Stimulated activated CD8-positive, alpha-beta memory T cell treated with anti-CD3 and anti-CD28 coated beads, Interleukin-15, amount 100 ng/mL, for 4 hours (primary cell): ENCODE results near the gene GRIN2C.
A peak's percentile ranks its signal among the peaks of the same experiment; 100 is the strongest.
"Not testable (repeated sequence)": the region's sequence is repeated elsewhere in the genome, so short reads cannot be mapped to it uniquely, and the experiment has no call there.

Source experiments
- DNase-seq, 2 donors: peaks; one replicate each; pipeline ENCODE4 v3.0.0-alpha.2; 2020; ENCODE audit warnings: low read depth in 2 of 2

GRIN2C gene

GRCh38 chr17:74879308-74879707 lies 19.6 kb upstream of the GRIN2C start:
- DNase-seq: no peak

GRCh38 chr17:74878658-74879057 lies 19.0 kb upstream of the GRIN2C start:
- DNase-seq: no peak

DNA sequence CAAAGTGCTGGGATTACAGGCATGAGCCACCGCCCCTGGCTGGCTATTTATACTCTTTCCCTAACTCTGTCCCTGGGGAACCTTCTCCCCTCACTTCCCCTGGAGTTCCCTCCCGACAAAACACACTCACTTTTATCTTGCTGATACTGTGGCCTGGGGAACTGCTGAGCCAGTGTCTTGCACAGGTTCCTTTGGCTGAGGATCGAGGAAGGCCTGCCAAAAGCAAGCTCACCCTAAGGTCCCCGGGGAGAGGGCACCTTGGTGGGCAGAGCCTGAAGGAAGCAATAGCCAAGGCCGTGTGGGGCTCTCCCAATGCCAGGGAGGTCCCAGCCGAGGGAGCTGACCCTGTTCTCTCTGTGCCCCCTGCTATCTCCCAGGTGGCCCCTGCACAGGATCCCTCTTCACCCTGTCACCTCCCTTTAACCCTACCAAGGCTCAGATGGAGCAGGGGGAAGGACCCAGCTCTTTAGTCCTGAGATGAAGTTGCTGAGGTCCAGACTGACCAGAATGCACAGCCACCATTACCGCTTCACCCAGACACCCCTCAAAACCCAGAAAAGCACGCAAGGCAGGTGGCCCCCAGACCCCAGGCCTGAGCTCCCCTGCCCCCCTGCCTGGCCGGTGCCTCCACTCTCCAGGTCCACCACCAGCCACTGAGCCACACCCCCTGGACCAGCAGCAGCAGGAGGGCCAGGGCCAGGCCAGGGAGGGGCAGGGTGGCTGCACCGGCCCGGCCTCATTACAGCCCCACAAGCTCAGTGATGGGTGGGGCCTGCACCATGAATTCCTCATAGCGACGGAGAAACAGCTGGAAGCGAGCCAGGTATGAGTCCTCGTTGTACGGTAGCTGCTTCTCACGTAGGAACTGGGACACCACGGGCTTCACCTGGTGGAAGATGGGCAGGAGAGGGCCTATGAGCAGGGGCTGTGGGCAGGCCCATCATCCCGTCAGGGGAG lies 18.2 kb upstream of the GRIN2C start:
- DNase-seq: no peak

DNA sequence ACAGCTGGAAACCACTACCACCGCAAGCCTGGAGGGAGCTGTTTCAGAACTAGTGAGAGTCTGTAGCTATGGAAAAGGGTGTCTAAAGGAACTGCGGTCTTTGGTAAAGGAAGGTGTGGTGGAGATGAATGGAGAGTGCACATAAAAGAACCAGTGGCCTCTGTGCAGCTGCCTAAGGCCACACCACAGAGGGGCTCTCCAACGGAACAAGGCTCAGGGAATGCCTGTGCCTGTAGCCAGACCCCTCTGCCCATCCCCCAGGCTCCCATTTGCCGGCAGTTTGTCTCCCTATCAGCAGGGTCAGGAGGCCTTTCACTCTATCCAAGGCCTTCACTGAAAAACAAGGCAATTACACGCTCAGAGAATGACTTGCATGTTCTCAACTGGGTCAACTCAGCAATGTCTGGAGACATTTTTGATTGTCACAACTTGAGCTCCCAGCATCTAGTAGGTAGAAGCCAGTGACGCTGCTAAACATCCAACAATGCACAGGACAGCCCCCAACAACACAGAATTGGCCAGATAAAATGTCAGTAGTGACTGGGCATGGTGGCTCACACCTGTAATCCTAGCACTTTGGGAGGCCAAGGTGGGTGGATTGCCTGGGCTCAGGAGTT lies 16.4 kb upstream of the GRIN2C start:
- DNase-seq: no peak

DNA sequence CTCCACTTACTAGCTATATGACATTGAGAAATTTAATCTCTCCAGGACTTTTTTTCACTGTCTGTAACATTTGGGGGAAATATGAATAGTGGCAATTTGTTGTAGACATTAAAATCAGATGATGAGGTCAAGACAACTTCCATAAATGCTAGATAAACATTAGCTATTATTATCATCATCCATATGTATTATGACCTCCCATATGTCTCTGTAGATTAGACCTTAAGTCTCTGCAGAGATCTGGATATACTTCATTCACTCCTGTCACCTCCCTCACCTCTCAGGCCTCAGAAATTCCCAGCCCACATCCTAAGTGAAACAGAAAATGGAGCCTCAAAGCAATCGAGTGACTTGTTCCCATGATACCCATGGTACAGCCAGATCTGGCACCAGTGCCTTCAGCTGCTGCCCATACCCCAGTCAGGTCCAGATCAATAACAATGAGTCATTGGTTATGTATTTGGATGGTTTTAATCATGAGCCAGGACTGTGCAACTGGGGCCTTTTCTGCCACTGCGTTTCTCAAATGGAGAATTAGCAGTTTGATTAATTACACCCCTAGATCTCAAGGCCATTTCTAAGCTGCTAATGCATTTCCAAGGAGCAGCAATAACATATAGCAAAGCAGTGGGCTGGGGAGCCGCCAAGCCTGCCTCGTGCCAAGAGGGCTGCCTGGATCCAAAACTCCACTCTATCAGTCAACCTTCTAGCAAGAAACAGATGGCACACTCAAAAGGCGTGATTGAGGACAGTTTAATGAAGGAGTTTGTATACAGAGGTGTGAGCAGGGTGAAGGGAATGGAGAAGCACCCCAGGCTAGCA lies 15.7 kb upstream of the GRIN2C start:
- no peak for DNase-seq

DNA sequence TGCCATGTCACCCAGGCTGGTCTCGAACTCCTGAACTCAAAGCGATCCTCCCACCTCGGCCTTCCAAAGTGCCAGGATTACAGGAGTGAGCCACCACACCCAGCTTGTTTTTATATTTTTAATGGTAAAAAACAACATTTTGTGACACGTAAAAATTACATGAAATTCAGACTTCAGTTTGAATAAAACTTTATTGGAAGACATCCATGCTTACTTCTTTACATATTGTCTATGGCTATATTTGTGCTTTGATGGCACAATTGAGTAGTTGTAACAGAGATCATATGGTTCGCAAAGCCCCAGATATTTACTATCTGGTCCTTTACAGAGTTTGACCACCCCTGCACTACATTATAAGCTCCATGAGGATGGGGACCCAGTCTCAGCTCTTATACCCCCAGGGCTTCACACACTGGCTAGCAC lies 14.9 kb upstream of the GRIN2C start:
- no peak for DNase-seq

DNA sequence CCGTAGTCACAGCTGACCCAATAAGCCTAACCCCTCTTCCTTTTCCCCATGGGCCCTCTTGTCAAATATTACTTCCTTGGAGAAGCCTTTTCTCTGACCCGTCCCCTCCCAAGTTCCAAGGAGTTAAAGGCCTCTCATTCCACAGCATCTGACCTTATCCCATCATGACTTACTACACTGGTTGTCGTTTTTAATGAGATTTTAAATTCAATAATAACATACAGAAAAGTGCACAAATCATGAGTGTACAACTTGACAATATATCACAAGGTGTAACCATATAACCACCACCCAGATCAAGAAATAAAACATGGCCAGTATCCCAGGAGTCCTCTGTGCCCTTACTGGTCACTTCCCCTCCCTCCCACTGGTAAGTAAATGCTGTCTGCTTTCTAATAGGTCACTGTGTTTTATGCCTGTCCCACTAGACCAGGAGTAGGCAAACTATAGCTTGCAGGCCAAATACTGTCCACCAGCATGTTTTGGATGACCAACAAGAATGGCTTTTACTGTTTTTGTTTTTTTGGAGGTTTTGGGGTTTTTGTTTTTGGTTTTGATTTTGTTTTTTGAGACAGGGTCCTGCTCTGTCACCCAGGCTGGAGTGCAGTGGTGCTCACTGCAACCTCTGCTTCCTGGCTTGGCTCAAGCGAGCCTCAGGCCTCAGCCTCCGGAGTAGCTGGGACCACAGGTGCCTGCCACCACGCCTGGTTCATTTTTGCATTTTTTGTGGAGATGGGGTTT lies 14.4 kb upstream of the GRIN2C start:
- DNase-seq: no peak

DNA sequence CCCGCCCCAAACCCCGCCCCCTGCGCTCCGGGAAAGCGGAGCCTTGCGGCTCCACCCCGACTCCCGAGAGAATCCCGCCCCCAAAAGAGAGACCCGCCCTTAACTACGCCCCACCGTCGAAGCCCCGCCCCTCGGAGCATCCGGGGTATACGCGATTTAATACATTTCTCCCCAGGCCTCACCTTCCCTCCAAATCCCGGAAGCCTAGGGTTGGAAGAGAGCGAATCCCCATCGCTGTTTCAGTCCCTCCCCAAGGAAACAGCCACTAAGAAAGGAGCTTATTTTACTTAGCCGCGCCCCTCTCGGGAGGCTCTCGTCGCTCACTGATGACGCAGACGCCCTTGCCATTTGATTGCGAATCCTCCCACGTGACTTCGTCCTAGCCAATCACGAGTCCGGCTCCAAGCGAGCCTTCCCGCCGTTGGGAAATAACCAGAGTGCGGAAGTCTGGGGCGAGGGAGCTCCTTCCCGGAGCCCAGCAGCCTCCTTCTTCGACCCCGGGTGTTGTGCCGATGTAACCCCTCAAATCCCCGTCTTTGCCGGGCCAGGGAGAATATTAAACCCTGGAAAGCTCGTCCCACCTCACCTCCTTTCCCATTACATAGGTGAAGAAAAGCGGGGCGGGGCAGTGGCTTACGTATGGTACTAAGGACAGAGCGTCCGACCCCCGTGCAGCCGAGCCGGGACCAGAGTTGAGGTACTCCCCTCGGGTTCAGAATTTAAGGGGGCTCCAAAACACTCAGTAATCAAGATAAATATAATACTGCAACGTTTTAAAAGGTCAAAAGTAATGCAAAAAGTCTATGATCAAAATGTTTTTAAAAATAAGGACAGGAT lies 13.6 kb upstream of the GRIN2C start:
- peak; percentile 96 to 99 for DNase-seq

DNA sequence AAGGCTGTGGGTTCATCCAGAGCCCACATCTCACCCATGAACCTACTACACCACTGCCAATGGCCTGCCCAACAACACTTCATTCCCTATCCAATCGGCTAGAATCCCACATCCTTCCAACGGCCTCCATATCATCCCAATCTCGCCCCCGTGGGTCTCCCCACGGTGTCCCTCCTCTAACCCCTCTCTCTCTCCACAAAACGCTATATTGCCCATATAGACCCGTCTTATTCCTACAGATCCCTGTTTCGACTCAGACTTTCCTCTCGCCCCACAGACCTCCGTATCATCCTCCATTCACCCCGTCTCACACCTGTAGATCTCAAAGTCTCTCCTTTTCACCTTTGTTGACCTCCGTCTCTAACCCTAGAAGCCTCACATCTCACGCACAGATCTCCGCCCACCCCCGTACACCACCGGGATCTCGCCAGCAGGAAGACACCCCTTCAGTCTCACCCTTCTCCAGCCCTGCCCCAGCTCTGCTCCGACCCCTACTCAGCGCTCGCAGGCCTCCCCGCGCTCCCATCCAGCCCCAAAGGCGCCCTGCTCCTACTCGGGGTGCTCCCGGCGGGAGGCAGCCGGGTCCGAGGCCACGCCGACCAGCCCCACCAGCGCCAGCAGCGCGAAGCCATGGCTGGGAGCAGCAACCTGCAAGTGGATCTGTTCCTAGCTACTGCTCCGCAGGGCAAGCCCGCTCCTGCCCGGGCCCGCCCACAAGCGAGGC lies 12.8 kb upstream of the GRIN2C start, which contains the start of gene FDXR:
Gene FDXR, minus strand, starts transcription at position 682 of the 724 bp plus-strand sequence. Its CDS starts 50 bp downstream, at position 632.
- DNase-seq: no peak

- no peak for DNase-seq
Observed at GRCh38 chr17:74871356-74872076, 11.8 kb upstream of the GRIN2C start.

DNA sequence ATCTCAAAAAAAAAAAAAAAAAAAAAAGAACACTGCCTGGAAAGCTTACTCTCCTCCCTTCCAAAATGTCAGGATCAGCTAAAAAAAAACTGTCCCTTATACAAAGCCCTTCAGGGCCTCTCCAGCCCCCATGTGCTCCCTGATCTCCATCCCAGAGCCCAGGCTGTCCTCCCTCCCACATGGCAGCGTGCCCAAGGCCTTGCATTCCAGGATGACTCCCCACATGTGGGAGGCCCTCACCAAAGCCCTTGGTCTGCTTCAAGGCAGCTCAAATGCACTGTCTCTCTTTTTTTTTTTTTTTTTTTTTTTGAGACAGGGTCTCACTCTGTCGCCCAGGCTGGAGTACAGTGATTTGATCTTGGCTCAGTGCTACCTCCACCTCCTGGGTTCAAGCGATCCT lies 10.8 kb upstream of the GRIN2C start:
- DNase-seq: no peak

GRCh38 chr17:74870028-74870427 lies 10.3 kb upstream of the GRIN2C start:
- DNase-seq: not testable (repeated sequence)

GRCh38 chr17:74868908-74869255 lies 9.2 kb upstream of the GRIN2C start:
- no peak for DNase-seq

DNA sequence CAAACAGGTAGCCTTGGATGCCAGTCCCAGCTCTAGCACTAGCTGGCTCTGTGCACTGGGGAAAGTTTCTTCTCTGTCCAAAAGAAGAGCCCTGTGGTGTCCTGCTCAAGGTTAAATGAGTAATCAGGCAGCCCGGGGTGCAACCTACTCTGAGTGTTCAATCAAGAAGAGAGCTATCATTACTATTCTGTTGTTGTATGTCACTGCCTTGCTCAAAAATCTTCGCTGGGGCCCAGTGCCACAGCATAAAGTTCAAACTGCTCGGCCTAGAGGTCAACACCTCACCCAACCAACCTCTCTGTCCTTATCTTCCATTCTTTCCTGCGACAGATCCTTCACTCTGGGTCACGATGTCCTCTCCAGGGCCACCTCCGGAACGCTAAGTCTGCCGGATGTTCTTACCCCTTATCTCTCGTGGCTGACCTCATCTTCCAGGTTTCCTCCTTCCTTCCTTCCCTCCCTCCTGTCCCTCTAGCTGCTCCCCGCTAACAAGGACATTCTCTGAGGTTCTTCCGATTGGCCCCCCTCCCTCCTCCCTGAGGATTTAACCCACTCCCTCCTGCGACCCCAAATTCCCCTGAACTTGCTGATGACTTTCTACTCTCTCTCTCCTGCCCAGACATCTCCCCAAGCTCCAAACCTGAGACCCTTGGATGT lies 8.7 kb upstream of the GRIN2C start:
- DNase-seq: no peak

DNA sequence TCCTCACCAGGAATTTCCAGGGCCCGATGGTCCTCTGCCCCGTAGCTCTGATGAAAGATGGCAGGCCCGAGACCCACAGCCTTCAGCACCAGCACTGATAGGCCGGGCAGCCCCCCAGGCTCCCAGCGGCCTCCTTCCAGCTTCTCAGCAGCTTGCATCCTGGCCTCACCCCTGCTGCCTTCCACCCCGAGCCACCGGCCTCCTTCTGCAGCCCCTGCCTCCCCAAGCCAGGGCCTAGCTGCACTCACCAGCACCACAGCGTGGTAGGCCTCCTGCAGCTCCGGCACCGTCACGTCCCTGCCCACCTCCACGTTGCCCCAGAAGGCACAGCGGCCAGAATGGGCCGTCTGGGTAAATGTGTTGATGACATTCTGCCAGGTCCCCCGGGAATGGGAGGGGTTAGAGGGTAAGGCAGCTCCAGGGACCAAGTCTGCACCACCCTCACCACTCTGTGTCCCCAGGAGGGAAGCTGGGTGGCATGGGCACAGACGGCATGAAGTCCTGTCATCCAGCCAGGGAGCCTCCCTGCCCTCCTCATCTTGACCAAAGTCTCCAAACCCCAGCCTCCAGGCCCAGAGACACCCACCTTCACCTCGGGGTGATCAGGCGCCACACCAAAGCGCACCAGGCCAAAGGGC lies 6.6 kb upstream of the GRIN2C start:
- DNase-seq: no peak

DNA sequence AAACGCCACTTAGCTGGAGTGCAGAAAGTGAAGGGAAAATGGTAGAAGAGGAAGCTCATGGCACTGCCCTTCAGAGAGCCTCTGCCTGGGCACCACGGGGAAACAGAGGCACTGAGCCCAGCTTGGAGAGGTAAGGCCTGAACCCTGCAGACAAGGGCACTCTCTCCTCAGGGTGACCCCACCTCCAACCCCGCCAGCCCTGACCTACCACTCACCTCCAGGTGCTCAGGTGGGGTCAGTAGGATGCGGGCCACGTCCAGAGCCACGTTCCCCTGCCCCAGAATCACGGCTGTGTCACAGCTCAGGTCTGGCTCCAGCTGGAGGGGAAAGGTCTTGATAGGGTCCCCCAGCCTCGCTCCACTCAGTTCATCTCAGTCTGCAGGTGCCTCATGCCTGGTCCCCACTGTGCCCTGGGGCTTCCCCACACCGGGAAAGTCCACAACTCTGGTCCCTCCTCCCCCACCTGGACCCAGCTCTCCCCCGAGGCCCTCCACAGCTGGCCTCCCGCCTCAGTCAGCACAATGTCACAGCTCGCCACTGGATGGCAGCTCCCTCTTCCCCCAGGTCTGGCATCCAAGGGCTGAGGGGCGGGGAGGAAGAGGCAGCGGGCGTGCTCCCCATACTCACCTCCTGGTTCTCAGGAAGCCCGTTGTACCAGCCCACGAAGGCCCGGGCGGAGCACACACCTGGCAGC lies 6.0 kb upstream of the GRIN2C start:
- DNase-seq: no peak

DNA sequence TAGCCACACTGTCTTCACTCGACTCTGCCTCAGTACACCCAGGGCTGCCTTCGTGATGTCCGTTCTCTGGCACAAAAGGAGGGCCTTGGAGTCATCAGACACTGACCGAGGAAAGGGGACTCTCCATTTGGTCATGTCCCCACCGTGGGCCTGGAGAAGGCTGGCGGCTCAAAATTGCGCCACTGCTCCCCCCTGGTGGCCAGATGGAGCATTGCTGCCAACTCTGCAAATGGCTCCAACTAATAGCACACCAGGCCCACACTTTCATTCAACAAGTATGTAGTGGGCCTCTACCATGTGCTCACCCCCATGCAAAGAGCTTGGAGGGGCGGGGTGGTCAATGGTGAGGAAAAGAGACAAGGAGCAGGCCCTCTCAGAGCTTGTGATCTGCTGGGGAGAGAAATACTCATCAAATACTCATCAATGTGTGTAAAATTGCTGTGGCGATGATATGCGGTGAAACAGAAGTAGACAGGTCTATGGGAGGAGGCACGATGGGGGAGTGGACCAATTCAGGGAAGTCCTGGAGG lies 5.2 kb upstream of the GRIN2C start:
- DNase-seq: peak; percentile 28 to 41
